HCT116 (cell line): ENCODE data around the gene CCDC148.

Source experiments
- CEBPB ChIP-seq: IDR thresholded peaks from 2 replicates; pipeline ENCODE4 v1.6.1; 2012; ENCODE audit warnings: low read depth
- EZH2 ChIP-seq: fragments of 200-600 bp; sonication (generic); IDR thresholded peaks from 2 replicates; pipeline ENCODE4 v1.6.1; 2017; ENCODE audit warnings: antibody characterized with exemption, mixed run types
- POLR2A ChIP-seq: IDR thresholded peaks from 2 replicates; pipeline ENCODE4 v1.7.0; 2011; ENCODE audit warnings: borderline replicate concordance; ENCODE audit not compliant: insufficient read depth, insufficient read length; ENCODE audit errors: extremely low read depth
- TF ChIP-seq, protein P1 (sequence below), 3 experiments: fragments of 200-600 bp in 1 of 3; sonication (generic) in 1 of 3; IDR thresholded peaks in 2 of 3; conservative IDR thresholded peaks in 1 of 3; 2 replicates each; pipeline ENCODE4 v1.5.1; 2012 to 2017; ENCODE audit warnings: low read depth in 2 of 3, low read length in 2 of 3, antibody characterized with exemption in 1 of 3, borderline replicate concordance in 1 of 3, control low read depth in 1 of 3, mild to moderate bottlenecking in 1 of 3, mixed read lengths in 1 of 3, mixed run types in 1 of 3, moderate library complexity in 1 of 3; ENCODE audit not compliant: insufficient read depth in 1 of 3
- TF ChIP-seq, protein P2 (sequence below): IDR thresholded peaks from 2 replicates; pipeline ENCODE4 v1.6.1; 2012; ENCODE audit warnings: low read depth
- TF ChIP-seq, protein P3 (sequence below): IDR thresholded peaks from 2 replicates; pipeline ENCODE4 v1.6.1; 2012

DNA sequence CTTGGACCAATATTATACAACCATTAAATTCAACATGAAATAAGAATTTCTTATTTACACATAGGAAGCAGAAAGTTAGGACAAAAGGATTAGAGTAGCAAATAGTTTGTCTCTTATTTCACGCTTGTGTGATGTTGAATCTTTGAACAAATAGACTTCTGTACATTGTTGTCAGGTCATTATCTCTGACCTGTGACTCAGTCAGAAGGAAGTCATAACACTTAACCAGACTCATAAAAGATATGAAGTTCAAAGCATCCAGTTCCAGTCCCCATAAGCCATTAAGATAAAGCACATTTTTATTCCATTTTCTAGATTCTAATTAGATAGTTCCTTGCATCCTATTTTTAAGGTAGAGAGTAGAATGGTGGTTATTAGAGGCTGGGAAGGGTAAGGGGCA is 224.1 kb downstream of the CCDC148 start:
- TF ChIP-seq POLR2A: no peak
- TF ChIP-seq, protein P1, sequence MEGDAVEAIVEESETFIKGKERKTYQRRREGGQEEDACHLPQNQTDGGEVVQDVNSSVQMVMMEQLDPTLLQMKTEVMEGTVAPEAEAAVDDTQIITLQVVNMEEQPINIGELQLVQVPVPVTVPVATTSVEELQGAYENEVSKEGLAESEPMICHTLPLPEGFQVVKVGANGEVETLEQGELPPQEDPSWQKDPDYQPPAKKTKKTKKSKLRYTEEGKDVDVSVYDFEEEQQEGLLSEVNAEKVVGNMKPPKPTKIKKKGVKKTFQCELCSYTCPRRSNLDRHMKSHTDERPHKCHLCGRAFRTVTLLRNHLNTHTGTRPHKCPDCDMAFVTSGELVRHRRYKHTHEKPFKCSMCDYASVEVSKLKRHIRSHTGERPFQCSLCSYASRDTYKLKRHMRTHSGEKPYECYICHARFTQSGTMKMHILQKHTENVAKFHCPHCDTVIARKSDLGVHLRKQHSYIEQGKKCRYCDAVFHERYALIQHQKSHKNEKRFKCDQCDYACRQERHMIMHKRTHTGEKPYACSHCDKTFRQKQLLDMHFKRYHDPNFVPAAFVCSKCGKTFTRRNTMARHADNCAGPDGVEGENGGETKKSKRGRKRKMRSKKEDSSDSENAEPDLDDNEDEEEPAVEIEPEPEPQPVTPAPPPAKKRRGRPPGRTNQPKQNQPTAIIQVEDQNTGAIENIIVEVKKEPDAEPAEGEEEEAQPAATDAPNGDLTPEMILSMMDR (IDR thresholded peaks at IDR 0.05 in 2 of 3, conservative IDR thresholded peaks at IDR 0.05 in 1 of 3; ENCODE audit: borderline replicate concordance in 1 of 3, insufficient read depth in 1 of 3, low read depth in 2 of 3, low read length in 2 of 3): no peak
- TF ChIP-seq EZH2: no peak
- TF ChIP-seq, protein P2, sequence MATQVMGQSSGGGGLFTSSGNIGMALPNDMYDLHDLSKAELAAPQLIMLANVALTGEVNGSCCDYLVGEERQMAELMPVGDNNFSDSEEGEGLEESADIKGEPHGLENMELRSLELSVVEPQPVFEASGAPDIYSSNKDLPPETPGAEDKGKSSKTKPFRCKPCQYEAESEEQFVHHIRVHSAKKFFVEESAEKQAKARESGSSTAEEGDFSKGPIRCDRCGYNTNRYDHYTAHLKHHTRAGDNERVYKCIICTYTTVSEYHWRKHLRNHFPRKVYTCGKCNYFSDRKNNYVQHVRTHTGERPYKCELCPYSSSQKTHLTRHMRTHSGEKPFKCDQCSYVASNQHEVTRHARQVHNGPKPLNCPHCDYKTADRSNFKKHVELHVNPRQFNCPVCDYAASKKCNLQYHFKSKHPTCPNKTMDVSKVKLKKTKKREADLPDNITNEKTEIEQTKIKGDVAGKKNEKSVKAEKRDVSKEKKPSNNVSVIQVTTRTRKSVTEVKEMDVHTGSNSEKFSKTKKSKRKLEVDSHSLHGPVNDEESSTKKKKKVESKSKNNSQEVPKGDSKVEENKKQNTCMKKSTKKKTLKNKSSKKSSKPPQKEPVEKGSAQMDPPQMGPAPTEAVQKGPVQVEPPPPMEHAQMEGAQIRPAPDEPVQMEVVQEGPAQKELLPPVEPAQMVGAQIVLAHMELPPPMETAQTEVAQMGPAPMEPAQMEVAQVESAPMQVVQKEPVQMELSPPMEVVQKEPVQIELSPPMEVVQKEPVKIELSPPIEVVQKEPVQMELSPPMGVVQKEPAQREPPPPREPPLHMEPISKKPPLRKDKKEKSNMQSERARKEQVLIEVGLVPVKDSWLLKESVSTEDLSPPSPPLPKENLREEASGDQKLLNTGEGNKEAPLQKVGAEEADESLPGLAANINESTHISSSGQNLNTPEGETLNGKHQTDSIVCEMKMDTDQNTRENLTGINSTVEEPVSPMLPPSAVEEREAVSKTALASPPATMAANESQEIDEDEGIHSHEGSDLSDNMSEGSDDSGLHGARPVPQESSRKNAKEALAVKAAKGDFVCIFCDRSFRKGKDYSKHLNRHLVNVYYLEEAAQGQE: no peak
- no peak; the same call in 1 of the 2 replicates for TF ChIP-seq CEBPB
- TF ChIP-seq, protein P3, sequence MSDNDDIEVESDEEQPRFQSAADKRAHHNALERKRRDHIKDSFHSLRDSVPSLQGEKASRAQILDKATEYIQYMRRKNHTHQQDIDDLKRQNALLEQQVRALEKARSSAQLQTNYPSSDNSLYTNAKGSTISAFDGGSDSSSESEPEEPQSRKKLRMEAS: no peak
